ENCODE results near the gene RSPH1. TPM values are rescaled to one million over a fixed set of nuclear protein-coding genes. Genes with fewer than 3 reads are reported as not detected.
A peak's percentile ranks its signal among the peaks of the same experiment; 100 is the strongest.

The RSPH1 gene
- polyA plus RNA-seq (ENCODE audit: insufficient read length in 3 of 3): 10 to 100 TPM; 12.4 to 16.0 (median 14.2) TPM
- long read RNA-seq, donor 1, partial matches to known transcripts: 0 of 1 reads
- long read RNA-seq, donor 1, other reads (novel, unspliced or antisense): 0 of 1 reads
- long read RNA-seq, donor 2, partial matches to known transcripts: 0 of 1 reads
- long read RNA-seq, donor 2, other reads (novel, unspliced or antisense): 0 of 1 reads
- long read RNA-seq, donor 3, transcript RSPH1-201 (9 exons, 1,430 nt): major isoform, 7 of 7 reads
- long read RNA-seq, donor 3, partial matches to known transcripts: 0 of 7 reads
- long read RNA-seq, donor 3, other reads (novel, unspliced or antisense): 0 of 7 reads
- long read RNA-seq, donor 4, partial matches to known transcripts: 0 of 3 reads
- long read RNA-seq, donor 4, other reads (novel, unspliced or antisense): 0 of 3 reads
- long read RNA-seq, donor 5, transcript RSPH1-201 (9 exons, 1,430 nt): major isoform, 7 of 16 reads
- long read RNA-seq, donor 5, partial matches to known transcripts: 7 of 16 reads
- long read RNA-seq, donor 5, other reads (novel, unspliced or antisense): 0 of 16 reads
- long read RNA-seq, donor 6, partial matches to known transcripts: 0 of 1 reads
- long read RNA-seq, donor 6, other reads (novel, unspliced or antisense): 0 of 1 reads
- long read RNA-seq, donor 7, partial matches to known transcripts: 0 of 3 reads
- long read RNA-seq, donor 7, other reads (novel, unspliced or antisense): 0 of 3 reads
- long read RNA-seq, donor 8, partial matches to known transcripts: 0 of 1 reads
- long read RNA-seq, donor 8, other reads (novel, unspliced or antisense): 0 of 1 reads
- long read RNA-seq, donor 9, partial matches to known transcripts: 0 of 4 reads
- long read RNA-seq, donor 9, other reads (novel, unspliced or antisense): 0 of 4 reads
- long read RNA-seq, donor 10, partial matches to known transcripts: 0 of 1 reads
- long read RNA-seq, donor 10, other reads (novel, unspliced or antisense): 0 of 1 reads
- long read RNA-seq, donor 11, partial matches to known transcripts: 0 of 2 reads
- long read RNA-seq, donor 11, other reads (novel, unspliced or antisense): 0 of 2 reads
- long read RNA-seq, donor 12: 0 reads
- long read RNA-seq, donor 13, partial matches to known transcripts: 0 of 2 reads
- long read RNA-seq, donor 13, other reads (novel, unspliced or antisense): 0 of 2 reads
- long read RNA-seq, donor 14, partial matches to known transcripts: 0 of 7 reads
- long read RNA-seq, donor 14, other reads (novel, unspliced or antisense): 0 of 7 reads
- long read RNA-seq, donor 15, partial matches to known transcripts: 0 of 1 reads
- long read RNA-seq, donor 15, other reads (novel, unspliced or antisense): 0 of 1 reads
- long read RNA-seq, donor 16, partial matches to known transcripts: 0 of 4 reads
- long read RNA-seq, donor 16, other reads (novel, unspliced or antisense): 0 of 4 reads

DNA sequence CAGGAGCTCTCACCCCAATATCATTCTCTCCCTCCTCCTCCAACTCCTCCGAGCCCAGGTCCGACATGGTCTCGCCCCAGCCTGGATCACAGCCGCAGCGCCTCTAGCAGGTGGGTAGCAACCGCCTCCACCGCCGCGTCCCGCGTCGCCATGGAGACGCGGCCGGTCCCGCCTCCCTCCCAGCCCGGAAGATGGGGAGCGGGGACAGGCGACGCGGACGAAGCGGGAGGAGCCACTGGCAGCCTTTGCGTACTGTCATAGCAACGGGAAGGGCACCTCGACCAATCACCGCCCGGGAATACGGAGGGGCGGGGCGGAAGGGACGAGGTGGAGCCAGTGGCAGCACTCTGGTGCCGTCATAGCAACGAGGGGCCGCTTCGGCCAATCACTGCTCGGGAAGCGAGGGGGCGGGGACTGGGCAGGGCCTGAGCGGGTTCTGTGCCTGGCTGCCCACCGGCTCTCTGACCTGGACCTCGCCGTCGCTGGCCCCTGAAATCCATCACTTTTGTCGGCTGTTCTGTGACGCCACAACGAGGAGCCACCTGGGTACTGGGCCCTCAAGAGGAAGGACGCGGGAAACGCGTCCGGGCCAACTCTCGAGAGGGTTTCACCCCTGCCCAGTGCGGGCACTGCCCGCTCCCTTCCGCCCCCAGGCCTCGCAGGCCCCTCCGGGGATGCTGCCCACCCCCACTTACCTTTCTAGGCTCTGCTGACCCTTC lies at the start of gene RSPH1:
TSS of gene RSPH1 (minus strand) at position 105 of the 719 bp plus-strand sequence. CDS start at position 67, 38 bp downstream.
- peak; percentile 96 to 100 (median 99) for DNase-seq (ENCODE audit: extremely low read depth in 1 of 11, low read depth in 9 of 11, low spot score in 4 of 11)

DNA sequence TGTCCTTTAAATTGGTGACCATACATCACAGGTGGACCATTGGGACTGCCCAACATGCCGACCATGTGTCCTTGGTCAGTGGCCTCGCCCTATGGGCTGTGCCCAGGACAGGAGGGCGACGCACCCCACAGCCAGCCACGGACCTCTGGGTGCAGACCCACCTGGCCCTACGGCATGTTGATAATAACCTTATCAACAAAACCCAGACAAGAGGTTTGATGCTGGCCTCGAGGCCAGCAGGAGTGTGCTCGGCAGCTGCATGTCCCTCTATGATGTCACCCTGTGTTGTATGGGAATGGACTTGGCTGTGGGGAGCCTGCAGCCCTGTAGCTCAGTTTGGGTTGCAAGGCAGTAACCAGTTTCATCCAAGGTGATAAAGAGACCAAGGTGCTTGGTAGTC lies 49.7 kb upstream of the RSPH1 start:
- no peak for DNase-seq (ENCODE audit: extremely low read depth in 1 of 11, low read depth in 9 of 11, low spot score in 4 of 11)

DNA sequence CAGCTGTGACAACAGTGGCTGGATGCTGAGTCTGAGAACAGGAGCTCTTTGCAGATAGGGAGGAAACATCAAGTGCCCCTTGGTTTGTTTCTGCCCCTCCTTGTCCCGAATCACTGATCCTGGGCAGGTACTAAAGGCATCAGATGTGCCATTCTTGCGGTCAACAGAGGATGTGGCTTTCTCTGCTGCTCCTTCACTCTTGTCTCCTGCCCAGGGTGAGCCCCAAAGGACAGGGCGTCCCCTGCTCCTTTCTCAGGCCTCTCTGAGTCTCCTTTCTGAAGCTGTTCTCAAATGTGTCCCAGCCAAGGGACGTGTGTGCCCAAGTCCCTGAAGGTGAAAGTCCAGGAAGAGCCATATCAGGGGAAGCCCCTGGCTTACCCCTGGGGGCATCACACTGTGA lies 49.3 kb upstream of the RSPH1 start:
- no peak for DNase-seq (ENCODE audit: extremely low read depth in 1 of 11, low read depth in 9 of 11, low spot score in 4 of 11)

GRCh38 chr21:42544544-42544943 lies 48.5 kb upstream of the RSPH1 start:
- DNase-seq (ENCODE audit: extremely low read depth in 1 of 11, low read depth in 9 of 11, low spot score in 4 of 11): no peak

DNA sequence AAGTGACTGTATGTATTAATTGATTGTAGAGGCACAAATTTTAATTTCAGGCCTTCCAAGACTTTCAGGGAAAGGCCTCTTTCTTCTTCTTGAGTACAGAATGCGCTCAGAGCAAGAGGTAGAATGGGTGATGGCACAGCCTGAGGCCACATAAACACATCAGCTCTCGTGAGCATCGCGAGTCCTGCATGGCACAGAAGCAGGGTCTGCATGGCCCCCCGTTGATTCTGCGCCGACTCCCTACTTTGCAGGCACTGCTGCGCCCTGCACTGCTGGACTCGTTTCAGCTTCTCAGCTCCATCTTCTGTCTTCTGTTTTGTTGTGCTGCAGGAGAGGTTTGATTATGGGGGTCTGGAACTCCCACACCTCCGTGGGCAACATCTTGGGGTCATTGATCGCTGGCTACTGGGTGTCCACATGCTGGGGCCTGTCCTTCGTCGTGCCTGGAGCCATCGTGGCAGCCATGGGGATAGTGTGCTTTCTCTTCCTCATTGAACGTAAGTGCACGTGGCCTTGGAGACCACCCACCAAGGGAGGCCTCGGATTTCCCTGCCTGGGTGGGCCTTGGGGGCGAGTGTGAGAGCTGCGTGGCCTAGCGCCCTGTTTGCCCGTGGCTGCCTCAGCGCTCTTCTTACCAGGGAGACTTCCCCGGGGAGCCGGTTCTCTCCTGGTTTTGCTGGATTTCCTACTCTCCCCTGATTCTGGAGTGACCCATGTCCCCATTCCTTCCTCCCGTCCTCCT lies 47.3 kb upstream of the RSPH1 start:
- DNase-seq (ENCODE audit: extremely low read depth in 1 of 11, low read depth in 9 of 11, low spot score in 4 of 11): no peak

DNA sequence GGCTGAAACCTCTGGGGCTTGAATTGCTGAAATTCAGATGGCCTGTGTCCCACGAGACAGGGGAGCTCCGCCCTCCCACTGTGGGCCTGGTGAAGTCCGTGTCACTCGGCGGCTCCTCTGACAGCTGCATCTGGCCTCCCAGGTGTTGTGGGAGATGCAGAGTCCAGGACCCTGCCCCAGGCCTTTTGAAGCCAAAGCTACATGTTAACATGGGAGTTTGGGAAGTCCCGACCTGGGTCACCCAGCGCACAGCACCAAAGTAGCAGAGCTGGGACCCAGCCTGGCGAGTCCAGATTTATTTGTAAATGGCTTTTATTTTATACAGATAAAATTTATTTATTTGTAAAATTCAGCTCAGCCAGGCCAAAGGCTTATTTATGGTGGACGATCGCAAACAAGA lies 46.6 kb upstream of the RSPH1 start:
- DNase-seq (ENCODE audit: extremely low read depth in 1 of 11, low read depth in 9 of 11, low spot score in 4 of 11): no peak

- DNase-seq (ENCODE audit: extremely low read depth in 1 of 11, low read depth in 9 of 11, low spot score in 4 of 11): no peak
Observed at GRCh38 chr21:42542196-42542595, 46.2 kb upstream of the RSPH1 start.

DNA sequence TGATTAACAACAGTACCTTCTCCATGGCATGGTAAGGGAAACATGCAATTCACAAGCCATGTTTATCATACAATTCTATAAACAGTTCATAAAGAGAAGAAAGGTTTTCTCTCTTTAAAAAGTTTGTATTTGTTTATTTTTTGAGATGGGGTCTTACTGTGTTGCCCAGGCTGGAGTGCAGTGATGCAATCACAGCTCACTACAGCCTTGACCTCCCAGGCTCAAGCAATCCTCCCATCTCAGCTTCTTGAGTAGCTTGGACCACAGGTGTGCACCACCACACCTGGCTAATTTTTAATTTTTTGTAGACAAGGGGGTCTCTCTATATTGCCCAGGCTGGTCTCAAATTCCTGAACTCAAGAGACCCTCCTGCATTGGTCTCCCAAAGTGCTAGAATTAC lies 45.6 kb upstream of the RSPH1 start:
- DNase-seq (ENCODE audit: extremely low read depth in 1 of 11, low read depth in 9 of 11, low spot score in 4 of 11): no peak

GRCh38 chr21:42541174-42541573 lies 45.1 kb upstream of the RSPH1 start:
- no peak for DNase-seq (ENCODE audit: extremely low read depth in 1 of 11, low read depth in 9 of 11, low spot score in 4 of 11)

DNA sequence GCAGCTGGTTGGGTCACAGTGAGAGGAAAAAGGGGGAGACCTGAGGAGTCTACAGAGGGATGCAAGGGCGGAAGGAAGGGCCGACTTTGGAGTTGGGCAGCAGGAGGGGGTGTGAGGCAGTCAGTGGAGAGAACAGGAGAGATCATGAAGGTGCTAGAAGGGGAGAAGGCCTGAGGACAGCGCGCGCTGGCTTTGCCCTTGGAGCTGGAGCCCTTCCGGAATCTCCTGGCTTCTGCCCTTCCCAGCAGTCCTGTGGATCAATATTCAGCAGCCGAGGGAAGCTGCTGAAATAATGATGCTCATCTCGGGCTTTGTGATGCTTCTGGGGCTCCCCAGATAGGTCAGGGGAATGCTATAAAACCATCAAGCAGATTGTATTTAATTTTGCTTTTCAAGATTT lies 44.4 kb upstream of the RSPH1 start:
- no peak for DNase-seq (ENCODE audit: extremely low read depth in 1 of 11, low read depth in 9 of 11, low spot score in 4 of 11)

GRCh38 chr21:42539931-42540343 lies 43.9 kb upstream of the RSPH1 start:
- DNase-seq (ENCODE audit: extremely low read depth in 1 of 11, low read depth in 9 of 11, low spot score in 4 of 11): no peak

DNA sequence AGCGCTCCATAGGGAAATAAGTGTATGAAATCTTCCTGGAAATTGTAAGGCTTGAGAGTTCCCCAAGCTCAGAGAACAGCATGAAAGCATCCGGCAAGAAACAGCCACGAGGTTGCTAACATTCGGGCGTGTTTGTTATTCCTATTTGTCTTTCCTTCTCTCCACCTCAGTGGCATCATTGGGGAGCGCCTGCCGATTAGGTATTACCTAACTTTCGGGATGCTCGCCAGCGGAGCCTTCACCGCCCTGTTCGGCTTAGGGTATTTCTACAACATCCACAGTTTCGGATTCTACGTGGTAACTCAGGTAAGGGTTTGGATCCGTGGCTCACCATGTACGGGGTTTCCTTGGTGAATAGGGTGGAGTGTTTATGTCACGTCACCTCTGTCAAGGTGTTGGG lies 43.3 kb upstream of the RSPH1 start:
- DNase-seq (ENCODE audit: extremely low read depth in 1 of 11, low read depth in 9 of 11, low spot score in 4 of 11): no peak

GRCh38 chr21:42538479-42539275 lies 42.7 kb upstream of the RSPH1 start:
- DNase-seq (ENCODE audit: extremely low read depth in 1 of 11, low read depth in 9 of 11, low spot score in 4 of 11): no peak

GRCh38 chr21:42537106-42537742 lies 41.2 kb upstream of the RSPH1 start:
- DNase-seq (ENCODE audit: extremely low read depth in 1 of 11, low read depth in 9 of 11, low spot score in 4 of 11): no peak

DNA sequence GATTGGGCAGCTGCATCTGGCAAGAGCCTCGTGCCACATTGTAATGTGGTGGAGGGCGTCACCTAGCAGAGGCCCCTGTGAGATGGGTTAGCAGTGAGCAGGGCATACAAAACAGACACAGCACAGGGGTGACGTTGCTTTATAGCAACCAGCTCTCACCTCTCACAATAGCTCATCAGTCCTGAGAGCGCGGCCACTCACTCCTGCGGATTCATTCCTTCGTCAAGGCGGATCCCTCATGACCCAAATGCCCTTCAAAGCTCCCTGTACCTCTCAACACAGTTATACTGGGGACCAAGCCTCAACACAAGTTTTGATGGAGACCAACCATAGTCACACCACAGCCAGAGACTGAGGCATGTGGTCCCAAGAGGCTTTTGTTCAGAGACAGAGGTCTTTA lies 40.6 kb upstream of the RSPH1 start:
- no peak for DNase-seq (ENCODE audit: extremely low read depth in 1 of 11, low read depth in 9 of 11, low spot score in 4 of 11)

GRCh38 chr21:42535602-42536171 lies 39.7 kb upstream of the RSPH1 start:
- DNase-seq (ENCODE audit: extremely low read depth in 1 of 11, low read depth in 9 of 11, low spot score in 4 of 11): no peak
